ENCODE measurements around the gene SP8.

SP8 gene

DNA sequence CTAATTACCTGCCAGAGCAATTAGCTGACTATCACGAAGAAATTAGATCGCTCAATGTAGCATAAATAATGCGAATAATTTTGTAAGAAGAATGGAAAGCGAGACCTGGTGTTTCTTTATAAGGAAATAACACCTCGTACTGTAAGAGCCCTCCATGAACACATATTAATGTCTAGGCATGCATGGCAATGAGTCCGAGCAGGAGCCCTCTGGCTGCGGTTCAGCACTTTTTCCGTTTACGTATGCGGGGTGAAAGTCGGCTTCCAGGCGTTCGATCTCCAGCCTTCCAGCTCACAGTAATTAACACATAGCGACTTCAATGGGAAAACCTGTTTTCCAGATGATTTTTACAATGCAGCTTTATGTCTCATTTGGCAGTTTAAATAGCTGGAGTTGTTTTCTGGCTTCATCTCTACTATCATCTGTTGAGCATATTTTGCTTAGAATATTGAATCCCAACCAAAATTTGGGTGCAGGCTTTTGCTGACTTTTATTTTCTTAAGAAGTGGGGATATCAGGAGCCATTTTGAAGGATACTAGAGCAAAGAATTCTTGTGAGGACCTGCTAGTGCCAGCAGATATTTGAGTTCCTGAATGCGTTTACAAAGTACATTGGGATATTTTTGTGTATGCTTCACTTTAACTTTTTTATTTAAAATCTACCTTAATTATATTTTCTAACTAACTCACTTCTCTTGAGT, 7.2 kb upstream of the SP8 start:
- DNase-seq: no peak

GRCh38 chr7:20793248-20793647, 6.6 kb upstream of the SP8 start:
- DNase-seq: no peak

GRCh38 chr7:20791538-20792434, 5.1 kb upstream of the SP8 start:
- DNase-seq: no peak

GRCh38 chr7:20790375-20790774, 3.7 kb upstream of the SP8 start:
- DNase-seq: no peak

DNA sequence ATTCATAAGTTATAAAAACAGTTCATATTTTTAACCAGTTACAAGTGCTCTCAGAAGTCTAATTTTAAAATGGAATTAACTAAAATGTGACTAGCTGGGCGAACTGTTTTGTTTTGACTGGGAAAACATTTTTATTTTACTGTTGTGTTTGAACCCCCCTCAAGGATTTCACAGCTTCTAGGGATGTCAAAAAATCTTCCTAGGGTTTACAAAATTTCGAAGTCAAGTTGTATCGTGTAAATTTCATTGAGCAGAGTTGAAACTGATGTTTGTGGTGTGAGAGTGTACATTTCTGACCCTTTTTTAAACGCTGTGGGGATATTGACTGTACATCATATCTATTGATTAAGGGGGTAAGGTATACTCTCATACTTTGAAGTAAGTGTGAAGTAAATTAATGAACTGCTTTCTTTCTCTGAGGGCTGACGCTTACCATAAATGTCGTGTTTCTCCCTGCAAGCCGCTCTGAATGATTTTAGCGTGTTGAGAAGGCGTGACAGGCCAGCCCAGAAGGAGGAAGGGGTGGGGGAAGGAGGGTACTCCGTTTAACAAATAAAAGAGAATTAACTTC, 1.8 kb upstream of the SP8 start:
- DNase-seq: no peak

- no peak for DNase-seq
Observed at GRCh38 chr7:20787660-20788419, 1.2 kb upstream of the SP8 start.

DNA sequence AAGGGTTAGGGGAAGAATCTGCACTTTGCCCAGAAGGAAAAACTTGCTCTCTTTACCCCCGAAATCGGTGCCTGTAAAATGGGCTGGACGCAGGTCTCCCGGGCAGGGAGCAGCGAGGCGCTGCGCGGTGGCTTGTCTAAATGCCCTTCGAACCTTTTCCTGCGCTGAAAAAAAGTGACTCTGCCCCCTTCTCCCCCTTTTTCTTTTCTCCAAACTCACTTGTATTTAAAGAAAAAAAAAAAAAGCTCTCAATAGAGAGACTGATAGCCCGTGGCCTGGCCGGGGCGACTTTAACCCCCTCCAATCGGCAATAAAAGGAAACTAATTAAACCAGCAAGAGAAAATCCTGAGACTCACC, 286 bp downstream of the SP8 start:
- DNase-seq: no peak

- DNase-seq: peak in 1 of 2 experiments; percentile 51
Observed at GRCh38 chr7:20786049-20786412, 655 bp downstream of the SP8 start.

DNA sequence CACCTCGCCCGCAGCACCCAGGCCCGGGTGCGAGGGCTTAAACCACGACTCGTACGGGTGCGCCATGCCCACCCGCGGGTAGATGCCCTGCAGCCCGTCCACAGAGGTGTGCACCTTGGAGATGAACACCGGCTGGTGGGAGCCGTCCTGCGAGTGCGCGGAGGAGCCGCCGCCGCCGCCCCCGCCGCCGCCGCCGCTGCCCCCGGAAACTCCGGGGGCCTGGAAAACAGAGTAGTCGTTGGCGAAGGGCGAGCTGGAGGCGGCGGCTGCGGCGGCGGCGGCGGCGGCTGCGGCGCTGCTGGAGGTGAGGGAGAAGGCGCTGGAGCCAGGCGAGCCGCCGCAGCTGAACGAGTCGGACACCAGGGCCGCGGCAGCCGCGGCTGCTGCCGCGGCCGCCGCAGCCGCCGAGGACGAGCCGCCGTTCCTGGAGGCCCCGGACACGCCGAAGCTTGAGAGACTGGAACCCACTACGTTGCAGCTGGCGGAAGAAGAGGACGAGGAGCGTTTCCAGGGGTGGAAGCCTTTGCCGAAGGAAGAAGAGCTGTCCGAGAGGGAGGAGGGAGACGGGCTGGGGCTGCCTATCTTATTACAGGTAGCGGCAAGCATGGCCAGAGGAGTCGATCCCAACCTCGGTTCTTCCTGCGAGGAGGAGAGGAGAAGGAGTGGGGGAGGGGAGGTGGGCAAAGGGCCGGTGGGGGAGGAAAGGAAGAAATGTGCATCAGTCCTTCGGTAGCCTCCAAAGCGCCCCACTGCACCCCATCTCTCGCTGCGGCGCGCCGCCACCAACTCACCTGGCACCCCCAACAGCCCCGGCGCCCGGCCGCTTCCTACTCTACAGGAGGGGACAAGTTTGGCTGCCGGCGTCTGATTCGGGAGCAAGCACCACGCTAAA, 1.3 kb downstream of the SP8 start:
- DNase-seq: peak in 1 of 2 experiments; percentile 30

GRCh38 chr7:20784388-20785156, 2.1 kb downstream of the SP8 start:
- peak; percentile 6 to 49 for DNase-seq

GRCh38 chr7:20783700-20784387, 2.8 kb downstream of the SP8 start:
- no peak for DNase-seq

DNA sequence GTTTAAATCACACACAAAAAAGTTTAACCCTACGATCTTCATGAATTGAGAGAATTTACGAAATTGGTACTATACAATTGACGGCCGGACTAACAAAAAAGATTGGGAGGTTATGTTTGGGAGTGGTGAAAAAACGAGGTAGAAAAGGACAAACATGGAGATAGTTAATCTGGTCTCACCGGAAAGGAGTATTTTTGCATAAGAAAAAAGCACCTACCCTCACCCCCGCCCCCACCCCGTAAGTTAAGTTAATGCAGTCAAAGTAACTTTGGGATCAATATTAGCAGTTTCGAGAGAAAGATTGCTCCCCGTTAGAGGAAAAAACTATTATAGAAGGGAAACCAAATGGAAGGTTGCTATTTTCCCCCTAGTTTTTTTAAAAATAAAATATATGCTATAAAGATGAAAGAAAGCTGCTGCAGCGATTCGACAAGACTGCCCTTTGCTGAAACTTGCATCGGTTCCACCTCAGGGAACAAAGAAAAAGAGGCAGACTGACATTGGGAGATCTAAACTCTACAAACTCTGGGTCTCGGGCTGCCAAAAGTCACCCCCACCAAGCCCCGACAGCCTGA, 3.5 kb downstream of the SP8 start:
- DNase-seq: no peak

DNA sequence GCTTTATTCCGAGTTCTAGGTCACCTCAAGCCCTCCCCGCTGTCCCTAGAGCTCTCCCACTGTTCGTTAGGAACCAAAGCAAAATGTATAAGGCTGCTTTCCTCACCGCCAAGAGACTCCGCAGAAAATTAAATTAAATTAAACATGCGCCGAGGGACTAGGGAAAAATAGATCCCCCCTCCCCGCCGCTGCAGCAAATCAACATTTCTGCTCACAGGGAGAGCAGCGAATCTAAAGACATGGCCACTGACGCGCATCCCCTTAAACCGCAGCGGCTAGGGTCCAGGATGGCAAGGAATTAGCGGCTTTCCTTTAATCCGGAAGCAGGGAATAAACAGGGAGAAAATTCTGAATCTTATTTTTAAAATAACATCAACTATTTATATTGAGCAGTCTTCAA, 7.6 kb downstream of the SP8 start:
- no peak for DNase-seq

GRCh38 chr7:20778063-20778721, 8.5 kb downstream of the SP8 start:
- peak in 1 of 2 experiments; percentile 17 for DNase-seq

DNA sequence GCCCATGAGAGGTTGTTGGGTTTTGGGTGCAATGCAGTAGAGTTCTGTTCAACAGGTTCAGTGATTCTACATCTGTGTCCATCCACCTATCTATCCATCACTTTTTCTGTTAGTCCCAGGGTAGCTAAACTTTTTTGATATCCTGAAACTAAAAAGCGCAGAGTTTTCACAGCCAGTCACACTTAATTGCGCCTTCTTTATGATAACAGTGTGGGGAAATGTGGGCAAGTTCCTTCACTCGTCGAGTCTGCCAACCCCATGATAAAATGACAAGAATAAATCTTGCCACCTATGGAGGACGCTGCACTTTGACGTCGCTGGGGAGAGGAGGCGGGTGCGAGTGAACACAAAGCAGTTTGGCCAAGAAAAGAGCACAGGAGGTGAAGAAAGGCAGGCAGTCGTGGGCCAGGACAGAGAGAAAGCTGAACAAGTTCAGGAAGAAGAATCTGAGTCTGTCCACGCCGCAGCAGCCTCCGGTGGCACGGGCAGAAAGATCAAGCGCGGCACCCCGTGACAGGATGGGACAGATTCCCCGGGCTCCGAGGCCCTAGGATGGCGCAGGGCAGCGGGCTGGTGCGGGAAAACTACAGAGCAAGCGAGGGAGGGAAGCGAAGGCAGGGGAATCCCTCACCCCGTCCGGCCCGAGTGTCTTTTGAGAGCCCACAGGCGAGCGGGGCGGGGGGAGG, 9.2 kb downstream of the SP8 start:
- DNase-seq: no peak

DNA sequence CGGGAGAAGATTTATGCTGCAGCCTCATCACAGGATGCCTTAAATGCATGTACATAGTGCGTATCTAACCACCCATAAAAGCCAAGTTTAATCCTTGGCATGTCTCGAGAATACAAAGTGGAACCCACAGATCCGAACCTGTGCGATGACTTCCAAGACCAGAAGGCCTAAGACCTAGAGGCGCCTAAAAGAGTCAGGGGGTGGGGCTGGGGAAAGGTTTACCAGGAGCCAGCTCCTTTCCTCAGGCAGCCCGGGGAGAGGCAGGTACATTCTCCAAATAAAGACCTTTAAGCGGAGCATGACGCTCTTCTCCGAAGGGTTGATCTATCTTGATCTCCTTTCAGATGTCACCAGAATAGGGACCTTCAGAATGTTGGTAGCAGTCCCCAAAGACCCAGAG, 9.7 kb downstream of the SP8 start:
- DNase-seq: no peak

DNA sequence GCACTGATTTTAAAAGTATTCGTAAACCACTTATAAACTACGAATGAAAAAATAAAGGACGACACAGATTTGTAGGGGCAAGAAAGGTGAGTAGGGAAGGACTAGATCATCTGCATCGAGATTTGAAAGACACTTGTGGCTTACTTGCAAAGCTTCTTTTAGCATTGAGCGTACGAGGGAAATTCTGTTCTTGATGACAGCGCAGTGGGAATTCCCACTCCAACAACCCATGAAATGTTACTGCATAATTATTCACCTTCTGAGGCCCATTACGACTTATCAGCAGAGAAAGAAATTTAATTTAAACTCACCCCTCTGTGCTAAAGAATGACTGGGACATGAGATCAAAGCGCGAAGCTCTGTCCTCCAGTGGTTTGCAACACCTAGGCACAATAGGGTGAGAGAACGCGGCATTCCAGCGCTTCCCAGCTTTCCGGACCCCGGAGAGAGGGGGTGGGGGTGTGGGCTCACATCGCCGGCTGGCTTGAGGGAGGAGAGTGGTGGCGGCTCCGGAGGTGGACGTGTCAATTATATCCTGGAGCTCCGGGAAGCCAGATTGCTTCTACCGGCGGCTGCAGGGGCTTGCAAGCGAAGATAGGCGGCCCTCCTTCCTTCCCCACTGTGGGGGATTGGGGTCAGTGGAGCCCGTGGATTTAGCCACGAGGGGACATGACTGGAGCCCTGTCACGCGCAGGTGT, 10.3 kb downstream of the SP8 start:
- DNase-seq: no peak

DNA sequence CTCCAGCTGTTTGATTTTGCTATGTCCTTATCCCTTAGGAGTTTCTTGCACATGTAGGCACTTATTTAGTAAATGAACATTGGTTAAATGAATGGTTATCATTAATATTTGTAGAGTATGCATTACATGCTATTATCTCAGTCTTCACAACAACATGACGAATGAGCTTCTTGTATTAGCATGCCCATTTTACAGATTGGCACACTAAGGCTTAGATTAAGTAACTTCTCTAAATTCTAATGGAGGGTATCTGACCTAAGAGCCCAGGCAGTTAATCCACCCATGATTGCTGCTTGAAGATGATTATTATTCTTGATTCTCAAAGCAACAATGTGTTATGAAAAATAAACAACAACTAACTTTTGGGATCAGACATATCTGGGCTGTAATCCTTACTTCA, 32.7 kb downstream of the SP8 start:
- DNase-seq: no peak

- no peak for DNase-seq
Observed at GRCh38 chr7:20749906-20750305, 36.8 kb downstream of the SP8 start.

All from SW 1271 (cell line).